8988T (cell line): ENCODE data around the gene OLFM4.
"Not testable (repeated sequence)": the region's sequence is repeated elsewhere in the genome, so short reads cannot be mapped to it uniquely, and the experiment has no call there.

ENCODE experiments used
- DNase-seq: peaks from one replicate; pipeline ENCODE4 v3.0.0; 2011

Gene OLFM4, protein sequence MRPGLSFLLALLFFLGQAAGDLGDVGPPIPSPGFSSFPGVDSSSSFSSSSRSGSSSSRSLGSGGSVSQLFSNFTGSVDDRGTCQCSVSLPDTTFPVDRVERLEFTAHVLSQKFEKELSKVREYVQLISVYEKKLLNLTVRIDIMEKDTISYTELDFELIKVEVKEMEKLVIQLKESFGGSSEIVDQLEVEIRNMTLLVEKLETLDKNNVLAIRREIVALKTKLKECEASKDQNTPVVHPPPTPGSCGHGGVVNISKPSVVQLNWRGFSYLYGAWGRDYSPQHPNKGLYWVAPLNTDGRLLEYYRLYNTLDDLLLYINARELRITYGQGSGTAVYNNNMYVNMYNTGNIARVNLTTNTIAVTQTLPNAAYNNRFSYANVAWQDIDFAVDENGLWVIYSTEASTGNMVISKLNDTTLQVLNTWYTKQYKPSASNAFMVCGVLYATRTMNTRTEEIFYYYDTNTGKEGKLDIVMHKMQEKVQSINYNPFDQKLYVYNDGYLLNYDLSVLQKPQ

DNA sequence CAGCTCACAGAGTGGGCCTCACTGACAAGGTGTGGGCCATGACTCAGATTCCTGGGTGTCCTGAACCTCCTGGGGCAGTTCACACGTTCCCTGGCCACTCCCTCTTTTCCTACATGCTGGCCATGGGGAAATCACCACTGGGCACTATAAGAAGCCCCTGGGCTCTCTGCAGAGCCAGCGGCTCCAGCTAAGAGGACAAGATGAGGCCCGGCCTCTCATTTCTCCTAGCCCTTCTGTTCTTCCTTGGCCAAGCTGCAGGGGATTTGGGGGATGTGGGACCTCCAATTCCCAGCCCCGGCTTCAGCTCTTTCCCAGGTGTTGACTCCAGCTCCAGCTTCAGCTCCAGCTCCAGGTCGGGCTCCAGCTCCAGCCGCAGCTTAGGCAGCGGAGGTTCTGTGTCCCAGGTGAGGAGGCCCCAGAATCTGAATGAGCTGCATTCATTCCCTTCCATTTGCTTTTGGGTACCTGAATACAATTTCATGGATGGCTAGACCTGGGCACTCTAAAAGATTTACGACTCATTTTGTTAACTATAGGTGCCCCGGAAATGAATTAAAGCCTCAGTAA is at the start of gene OLFM4:
Gene OLFM4, plus strand, starts transcription at position 177 of the 567 bp plus-strand sequence. Its CDS starts 24 bp downstream, at position 201.
- DNase-seq = no peak

DNA sequence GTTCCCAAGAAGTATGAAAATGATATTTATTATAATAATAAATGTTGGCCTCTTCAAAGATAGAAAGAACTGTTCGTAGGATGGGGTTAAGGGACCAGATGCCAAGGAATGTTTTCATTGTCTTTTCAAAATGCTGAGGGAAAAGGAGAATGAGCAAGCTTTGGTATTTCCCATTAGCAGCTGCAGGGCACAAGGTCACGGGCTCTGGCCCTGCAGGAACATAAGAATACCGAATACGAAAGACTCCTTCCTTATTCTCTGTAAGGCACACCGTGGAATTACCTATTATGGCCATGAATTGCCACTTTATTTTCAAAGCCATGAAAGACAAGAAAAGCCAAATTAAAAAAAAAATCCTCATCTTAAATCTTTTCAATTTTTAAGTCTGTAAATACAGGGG is 49.6 kb upstream of the OLFM4 start:
- DNase-seq = no peak

DNA sequence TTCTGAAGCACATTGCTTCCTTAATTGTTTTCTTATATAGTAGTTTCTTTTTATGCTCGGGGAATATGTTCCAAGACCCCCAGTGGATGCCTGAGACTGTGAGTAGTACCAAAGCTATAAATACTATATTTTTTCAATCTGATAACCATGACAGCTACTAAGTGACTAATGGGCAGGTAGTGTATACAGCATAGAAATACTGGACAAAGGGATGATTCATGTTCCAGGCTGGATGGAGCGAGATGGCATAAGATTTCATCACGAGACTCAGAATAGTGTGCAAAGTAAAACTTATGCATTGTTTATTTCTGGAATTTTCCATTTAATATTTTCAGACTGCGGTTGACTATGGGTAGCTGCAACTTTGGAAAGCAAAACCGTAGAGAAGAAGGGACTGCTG is 47.9 kb upstream of the OLFM4 start:
- no peak for DNase-seq

DNA sequence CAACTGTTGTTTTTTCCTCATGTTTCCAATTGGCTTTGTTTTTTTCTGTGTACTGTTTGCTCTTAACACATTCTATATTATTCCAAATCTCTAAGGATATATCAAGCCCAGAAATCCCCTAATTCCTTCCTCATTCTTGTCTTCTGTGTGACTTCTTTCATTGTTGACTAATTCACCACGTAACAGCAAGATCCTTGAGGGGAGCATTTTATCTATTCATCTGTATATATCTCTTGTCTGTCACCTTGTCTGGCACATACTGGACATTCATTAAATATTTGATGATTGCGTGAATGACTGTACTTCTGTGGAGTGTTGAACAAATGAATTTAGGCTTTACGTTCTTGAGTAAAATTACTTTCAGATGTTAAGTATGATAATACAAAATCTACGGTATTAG is 44.8 kb upstream of the OLFM4 start:
- DNase-seq = no peak

DNA sequence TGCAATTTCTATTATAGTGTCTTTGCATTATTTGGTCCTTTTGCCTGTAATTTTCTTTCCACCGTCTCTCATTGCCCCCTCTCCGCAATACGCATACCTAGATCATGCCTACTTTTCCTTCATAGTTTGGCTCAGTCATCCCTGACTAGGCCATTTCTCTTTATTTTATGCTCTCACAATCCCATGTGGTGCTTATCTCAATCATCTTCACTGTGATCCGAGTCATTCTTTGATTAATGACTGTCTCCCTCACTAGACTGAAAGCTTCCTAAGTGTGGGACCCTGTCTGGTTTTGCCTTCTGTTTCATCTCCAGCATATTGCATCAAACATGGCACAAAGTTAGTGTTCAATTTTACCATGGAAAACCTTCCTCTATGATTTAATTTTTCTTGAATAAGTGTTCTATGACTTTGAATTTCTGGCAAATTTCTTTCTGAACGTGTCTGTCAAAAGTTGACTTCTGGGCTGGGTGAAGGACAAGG is 43.7 kb upstream of the OLFM4 start:
- DNase-seq = no peak

DNA sequence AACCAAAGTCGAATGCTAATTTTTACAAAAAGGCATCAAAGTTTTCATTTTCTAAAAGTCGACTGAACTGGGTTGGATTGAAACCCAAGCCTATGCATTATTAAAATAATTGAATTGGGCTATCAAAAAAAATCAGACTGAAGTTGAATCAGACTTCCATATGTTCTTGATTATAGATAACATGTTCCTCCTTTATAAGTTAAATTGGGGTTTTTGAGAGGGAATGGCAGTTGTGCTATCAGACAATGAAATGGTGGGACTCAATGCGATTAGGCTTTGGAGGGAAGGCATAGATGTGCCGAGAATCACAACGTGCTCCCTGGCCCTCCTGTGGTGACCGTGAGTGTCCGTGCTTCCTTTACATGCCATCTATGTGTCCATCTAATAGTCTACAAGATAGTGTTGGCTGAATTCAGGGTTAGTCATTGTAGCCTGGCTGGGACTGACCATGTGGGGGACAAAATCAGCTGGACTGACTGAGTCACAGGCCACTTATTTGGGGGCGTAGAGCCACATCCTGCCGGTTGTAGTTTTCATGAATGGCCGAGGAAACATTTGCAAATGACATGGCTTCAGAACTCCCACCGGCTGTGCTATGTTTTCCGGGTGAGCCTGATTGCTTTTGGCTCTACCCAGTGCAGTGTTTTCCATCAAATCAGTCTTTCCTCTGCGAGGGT is 37.1 kb upstream of the OLFM4 start:
- DNase-seq = no peak

DNA sequence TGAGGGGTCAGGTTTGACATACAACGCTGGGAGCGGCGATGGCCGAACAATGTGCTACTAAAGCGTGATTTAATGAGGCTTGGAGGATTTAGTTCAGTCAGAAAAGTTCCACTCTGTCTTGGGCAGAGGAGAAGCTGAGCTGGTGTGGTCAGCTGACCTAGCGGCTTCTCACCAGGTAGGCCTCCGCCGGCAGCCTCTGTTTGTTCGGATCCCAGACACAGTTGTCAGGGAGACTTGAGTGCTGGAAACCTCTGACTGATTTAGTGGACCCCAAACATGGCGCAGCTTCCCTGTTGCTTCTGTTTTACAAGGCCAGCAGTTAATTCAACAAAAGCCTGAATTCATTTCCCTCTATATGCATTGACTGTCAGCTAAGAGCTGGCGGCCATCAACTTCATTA is 36.5 kb upstream of the OLFM4 start:
- DNase-seq = no peak

DNA sequence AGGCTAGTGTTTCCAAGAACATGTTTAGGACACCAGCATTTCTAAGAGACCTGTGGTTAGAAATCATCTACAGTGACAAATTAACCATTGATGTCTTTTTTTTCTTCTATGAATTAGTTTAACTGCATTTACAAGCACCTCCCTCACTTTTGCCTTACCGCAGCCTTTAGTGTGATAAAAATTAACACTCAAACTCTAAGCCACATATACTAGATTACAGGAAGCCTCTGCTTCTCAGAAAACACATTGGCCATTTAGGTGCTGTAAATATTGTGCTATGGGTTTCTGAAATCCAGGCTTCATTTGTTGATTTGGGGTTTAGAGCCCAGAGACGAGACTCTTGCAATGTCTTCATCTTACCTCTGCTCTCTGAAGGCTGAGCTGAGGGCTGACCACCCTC is 34.6 kb upstream of the OLFM4 start:
- no peak for DNase-seq

DNA sequence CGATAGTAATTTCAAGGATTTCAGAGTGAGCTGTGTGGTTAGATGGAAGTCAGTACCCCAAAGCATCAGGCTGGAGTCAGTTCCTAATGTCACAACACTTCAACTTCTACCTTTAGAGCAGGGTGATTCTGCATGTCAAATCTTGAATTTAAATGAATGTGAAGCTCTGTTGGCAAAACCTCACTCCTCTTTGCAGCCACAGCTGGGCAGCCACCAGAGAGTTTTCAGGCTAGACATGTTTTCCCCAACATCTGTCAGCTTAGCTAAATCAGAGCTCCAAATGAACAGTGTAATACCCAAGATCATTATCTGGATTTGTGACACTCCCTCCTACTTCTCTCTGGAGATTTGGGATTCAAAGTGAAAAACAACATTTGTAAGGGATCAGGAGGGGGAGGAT is 33.7 kb upstream of the OLFM4 start:
- no peak for DNase-seq

DNA sequence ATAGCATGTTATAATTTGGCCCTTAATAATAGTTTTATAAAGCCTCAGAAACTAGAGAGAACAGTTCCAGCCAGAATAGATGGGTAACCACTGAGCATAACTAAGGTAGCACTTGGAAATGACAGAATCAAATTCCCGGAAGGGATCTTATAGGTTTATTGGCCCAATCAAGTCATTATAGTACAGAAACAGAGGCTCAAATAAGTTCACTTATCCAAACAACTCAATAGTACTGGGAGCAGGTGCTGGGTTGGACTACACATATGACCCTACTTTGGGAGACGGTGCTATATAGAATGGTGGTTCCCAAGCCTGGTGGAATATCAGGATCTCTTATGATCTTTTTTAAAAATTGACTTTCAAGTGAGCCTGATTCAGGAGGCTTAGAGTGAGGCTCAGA is 32.7 kb upstream of the OLFM4 start:
- DNase-seq = no peak

DNA sequence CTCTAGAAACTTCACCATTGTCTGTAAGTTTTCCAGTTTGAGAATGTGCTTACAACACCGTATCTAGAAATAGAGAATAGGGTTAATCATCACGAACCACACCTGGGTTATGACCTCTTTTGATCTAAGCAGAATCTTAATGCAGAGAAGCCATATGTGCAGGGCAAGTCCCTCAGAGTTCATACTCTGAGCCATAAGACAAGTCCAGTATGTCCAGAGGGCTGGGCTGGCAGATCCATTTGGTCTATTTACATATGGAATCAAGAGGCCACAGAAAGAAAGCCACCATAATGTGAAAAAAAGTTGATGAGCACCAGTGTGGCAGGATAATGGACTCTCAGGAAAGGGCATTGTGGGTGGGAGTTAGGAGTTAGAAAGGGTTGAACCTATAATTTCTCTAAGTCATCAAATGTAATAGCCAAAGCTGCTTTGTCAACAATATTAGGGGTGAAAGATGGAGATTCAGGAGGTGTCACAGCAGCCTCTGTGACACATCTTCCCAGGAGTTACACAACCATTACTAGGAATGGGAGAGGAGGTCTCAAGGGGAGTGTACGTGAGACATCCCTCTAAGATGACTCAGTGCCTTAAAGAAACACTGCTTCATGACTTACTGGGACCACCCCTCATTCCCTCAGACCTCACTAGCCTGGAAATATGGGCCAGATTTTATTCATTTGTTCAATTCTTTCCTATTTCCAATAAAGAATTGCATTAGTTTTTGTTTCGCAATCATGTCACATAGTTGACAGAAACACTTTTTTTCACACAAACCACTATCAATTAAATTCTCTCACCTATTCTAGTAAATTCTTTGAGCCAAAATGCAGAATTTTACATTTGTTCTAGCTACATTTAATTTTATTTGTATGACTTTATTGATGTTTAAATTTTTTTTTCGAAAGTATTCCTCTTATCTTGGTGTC is 30.4 kb upstream of the OLFM4 start:
- DNase-seq = no peak

DNA sequence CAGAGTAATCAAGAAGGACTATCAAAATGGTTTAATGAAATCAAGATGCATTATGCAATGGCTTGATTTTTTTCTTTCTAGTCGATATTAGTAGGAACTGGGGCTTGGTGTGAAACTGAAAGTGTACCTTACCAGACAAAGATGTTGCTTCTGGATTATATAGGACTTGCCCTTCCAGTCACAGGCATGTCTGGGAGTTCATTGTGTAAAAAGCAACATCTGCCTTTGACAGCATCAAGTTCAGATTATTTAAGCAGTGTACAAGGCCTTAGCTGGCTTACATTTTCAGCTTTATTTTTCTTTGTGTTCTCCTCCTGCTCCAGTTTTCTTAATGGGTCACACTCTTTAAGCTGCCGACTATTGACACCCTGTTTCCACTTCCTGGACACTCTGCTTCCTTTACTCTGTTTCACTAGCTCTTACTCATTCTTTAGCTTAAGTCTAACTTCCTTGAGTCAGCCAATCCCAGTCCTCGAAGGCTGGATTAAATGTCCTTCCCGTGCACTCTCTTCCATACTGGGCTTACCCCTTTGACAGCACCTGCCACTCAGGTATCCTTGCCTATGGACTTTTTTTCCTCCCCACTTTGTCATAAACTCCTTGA is 29.4 kb upstream of the OLFM4 start:
- no peak for DNase-seq

DNA sequence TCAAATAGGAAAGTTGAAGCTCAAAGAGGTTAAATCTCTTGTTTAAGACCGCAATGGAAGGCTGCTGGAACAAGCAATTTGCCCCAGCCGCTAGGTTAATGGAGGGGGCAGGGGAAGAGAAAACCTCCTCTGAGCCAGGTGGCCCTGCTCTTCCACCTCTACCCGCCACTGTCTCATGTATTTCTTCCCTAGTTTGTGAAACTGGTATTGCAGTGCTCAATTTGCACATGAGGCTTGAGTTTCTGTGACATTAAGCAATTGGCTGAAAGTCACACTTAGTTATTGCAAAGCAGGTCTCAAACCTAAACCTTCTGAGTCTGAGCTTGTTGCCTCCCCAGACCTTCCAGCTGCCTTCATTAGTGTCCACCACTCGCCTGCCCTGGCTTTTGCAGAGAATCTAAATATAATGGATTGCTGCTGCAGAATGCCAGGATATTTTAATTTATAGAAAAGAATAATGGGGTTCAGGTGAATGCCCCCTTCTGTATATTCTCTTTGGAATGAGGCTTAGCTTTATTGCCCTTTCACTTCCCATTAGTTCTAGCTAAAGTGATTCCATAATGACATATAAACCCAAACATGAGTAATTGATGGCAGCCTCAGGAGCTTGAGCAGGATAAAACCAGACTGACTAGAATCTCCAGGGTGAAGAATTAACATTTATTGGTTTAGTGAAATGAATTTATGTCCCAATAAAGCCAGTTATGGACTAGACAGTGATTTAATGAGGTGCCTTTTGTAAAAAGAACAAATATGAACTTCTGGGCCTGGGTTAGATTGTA is 27.0 kb upstream of the OLFM4 start:
- no peak for DNase-seq

DNA sequence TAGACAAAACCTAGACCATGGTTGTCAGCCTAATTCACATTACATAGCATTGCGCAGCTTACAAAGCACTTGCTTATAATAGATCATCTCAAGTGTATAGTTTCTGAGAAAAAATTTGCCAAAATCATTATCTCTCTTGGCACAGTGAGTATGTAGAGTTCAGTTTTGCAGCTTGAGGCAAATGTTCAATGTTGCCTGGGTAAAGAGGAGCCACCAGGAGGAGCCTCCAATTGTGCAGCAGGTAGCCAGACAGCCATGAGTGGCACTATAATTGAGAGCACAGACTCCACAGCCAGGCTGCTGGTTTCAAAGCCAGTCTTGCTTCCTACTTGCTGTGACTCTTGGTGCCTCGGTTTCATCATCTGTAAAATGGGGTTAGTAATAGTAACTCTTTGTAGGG is 24.0 kb upstream of the OLFM4 start:
- DNase-seq = no peak

DNA sequence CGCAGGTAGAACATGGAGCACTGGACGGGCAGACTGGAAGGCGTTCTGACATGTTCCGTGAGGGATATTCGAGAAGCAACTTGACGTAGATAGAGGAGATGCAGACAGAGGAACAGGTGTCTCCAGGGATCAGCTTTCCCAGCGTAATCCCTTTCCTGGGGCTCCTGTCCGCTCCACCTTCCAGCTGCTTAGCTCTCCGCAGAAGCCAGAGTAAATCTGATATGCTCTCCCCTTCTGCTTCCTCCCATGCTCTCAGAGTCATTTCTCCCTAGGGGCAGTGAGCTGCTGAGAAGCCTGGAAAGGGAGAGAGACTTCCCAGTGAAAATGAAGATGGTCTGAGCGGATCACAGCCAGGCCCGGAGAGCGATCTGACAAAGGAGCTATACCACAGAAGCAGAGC is 23.0 kb upstream of the OLFM4 start:
- DNase-seq = no peak

DNA sequence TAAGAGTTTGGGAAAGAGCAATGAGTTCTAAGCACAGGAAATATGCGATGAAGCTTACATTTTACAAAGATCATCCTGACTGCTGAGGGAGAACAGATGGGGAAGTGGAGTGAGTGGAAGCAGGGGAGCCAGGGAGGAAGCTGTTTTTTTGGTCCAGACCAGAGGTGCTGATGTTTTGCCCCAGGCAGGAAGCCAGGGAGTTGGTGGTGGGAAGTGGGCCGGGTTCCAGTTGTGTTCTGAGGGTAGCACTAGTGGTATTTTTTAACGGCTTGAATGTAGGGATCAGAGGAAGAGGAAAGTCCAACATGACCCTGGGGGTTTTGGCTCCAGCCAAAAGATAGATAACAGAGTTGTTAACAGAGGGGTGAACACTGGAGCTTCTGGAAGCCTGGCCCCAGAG is 20.7 kb upstream of the OLFM4 start:
- DNase-seq = no peak

DNA sequence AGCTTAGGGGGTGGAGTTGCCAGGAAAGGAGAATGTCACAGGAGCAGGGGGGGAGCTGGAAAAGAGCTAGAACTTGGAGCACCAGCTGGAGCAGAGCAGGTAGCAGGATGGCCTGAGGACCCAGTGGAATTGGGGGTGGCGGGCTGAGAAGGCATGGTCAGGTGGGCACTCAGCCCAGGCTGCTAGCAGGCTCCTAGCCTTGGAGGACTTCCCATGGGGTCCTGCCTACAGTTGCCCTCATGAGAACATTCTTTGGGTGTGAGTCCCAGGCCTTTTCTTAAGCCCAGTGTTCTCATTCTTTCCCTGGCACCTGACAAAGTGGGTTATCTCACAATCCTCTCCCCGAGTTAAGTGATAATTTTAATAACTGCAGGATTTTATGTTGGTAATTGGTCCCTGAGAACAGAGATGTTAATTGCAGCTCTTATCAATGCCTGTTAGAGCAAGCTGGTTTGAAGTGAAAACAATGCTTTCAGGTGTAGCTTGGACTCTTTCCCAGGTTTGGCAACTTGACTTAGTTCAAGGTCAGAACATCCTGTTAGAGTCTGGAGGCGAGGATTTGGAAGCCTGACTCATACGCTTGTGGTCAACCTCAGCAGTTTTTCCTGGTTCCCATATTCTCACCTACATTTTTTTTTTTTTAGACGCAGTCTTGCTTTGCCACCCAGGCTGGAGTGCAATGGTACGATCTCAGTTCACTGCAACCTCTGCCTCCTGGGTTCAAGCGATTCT is 18.1 kb upstream of the OLFM4 start:
- DNase-seq = no peak

DNA sequence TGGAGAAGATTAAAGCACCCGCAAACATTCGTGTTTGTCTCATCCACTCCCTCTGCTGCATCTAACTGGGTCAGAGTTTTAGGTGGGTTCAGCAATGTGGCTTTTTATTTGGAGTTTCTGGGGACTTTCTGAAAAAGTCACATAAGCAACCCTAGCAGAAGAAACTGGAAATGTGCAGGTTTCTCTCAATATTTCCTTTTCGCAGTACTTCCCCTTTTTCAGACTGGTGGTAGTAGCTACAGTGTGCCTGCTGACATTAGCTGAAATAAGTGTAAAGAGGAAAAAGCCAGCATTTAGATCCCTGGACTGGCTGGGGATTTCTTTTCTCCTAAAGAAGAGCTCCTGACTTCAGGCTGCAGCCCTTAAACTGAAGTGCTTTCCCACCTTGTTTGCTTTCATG is 15.9 kb upstream of the OLFM4 start:
- no peak for DNase-seq

DNA sequence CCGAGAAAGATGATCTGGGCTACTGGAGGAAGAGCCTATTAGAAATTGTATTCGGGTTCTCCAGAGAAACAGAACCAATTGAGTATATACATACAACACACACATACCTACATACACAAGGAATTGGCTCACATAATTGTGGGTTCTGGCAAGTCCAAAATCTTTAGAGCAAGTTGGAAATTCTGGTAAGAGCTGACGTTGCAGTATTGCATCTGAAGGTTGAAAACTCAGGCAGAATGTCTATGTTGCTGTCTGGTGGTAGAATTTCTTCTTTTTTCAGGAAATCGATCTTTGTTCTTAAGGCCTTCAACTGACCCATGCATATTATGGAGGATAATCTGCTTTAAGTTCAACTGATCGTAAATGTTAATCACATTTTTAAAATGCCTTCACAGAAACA is 15.5 kb upstream of the OLFM4 start:
- DNase-seq = no peak

DNA sequence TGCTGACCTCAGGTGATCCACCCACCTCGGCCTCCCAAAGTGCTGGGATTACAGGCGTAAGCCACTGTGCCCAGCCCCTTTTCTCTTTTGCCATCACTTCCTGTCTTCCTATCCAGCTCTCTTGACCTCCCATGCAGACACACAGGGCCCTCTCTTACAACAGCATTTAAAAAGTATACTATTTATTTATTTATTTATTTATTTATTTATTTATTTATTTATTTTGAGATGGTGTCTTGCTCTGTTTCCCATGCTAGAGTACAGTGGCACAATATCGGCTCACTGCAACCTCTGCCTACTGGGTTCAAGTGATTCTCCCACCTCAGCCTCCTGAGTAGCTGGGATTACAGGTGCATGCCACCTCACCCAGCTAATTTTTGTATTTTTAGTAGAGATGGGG is 14.6 kb upstream of the OLFM4 start:
- not testable (repeated sequence) for DNase-seq
